ENCODE data around the gene FKRP.

Gene FKRP

DNA sequence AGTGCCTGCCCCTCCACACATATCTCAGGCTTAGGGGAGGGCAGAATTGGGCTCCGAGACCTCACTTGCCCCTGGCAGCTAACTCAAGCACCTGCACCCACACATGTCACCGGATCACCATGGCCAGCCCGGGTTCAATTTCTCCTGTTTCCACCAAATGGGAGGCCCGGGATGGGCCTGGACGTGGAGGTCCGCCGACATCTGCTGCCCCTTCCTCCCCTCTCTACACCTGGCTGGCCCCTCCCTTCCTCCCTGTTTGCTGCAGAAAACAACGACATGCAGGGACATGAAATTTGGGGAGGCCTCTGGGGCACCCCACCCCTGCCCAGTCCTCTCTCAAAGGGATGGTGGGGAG lies 30.3 kb upstream of the FKRP start:
- Histone ChIP-seq H3K4me3 (ENCODE audit: low read length) (peak overlapping the region; percentile 80), H3K4me1 (ENCODE audit: control insufficient read depth, insufficient read depth, low read length) (peaks cover 26% of the 10 kb centered on the region), H3K27me3 (ENCODE audit: control insufficient read depth, insufficient read depth, low read length) (no peaks in the 10 kb centered on the region), H3K9me3 (ENCODE audit: control insufficient read depth, low read length) (no peaks in the 10 kb centered on the region), H3K9ac (ENCODE audit: low read length) (peak overlapping the region; percentile 97), H3K36me3 (ENCODE audit: control insufficient read depth, insufficient read depth, low read length) (no peaks in the 10 kb centered on the region)

DNA sequence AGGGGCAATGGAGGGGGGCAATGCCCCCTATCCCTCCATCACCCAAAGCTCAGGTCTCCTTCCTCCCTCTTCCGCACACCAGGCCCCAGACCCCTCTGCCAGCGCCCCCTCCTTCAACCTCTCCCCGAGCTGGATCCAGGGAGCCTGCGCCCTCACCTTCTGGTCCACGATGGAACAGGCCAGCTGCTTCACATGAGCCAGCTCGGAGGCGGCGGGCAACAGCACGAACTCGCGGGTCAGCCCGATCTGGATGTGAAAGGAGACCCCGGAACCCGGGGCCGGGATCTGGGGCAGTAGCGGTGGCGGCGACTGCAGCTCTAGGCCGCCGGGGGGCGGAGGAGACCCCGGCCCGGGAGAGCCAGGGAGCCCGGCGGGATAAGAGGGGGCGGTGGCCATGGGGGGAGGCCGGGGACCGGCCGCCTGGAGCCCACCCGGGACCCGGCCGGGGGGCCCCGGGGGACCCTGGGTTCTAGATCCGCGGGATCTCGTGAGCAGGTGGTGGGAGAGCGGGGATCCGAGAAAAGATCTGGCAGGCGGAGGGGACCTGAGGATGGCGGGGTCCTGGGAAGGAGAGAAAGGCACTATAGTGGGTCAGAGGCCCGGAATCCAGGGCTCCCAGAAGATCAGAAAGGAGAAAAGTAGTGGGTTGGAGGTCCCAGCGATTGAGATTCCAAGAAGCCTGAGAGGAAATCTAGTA lies 29.7 kb upstream of the FKRP start:
- no peaks in the 10 kb centered on the region for H3K36me3 ChIP-seq (ENCODE audit: control insufficient read depth, insufficient read depth, low read length)
- no peaks in the 10 kb centered on the region for H3K9me3 ChIP-seq (ENCODE audit: control insufficient read depth, low read length)
- peak overlapping the region; percentile 97 for H3K9ac ChIP-seq (ENCODE audit: low read length)
- H3K4me1 ChIP-seq (ENCODE audit: control insufficient read depth, insufficient read depth, low read length), result peaks cover 26% of the 10 kb centered on the region
- no peaks in the 10 kb centered on the region for H3K27me3 ChIP-seq (ENCODE audit: control insufficient read depth, insufficient read depth, low read length)
- H3K4me3 ChIP-seq (ENCODE audit: low read length), result peak overlapping the region; percentile 80

DNA sequence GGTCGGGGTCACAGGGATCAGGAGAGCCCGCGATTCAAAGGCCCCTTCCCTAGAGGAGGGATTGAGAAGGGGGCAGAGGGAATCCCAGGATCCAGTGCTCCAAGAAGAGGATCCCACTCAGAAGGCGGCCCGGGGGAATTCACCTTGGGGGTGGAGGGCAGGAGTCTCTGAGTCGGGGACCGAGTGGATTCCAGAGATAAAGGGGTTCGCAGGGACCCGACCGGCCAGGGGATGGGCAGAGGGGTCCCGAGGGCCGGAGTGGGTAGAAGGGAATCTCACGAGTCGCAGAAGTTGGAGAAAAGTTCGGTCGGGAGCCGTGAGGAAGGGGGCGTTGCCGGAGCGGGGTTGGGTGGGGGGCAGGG lies 29.2 kb upstream of the FKRP start:
- Histone ChIP-seq H3K9me3 (ENCODE audit: control insufficient read depth, low read length) (no peaks in the 10 kb centered on the region), H3K4me1 (ENCODE audit: control insufficient read depth, insufficient read depth, low read length) (peaks cover 26% of the 10 kb centered on the region), H3K36me3 (ENCODE audit: control insufficient read depth, insufficient read depth, low read length) (no peaks in the 10 kb centered on the region), H3K4me3 (ENCODE audit: low read length) (peak overlapping the region; percentile 80), H3K27me3 (ENCODE audit: control insufficient read depth, insufficient read depth, low read length) (no peaks in the 10 kb centered on the region), H3K9ac (ENCODE audit: low read length) (peak overlapping the region; percentile 97)

DNA sequence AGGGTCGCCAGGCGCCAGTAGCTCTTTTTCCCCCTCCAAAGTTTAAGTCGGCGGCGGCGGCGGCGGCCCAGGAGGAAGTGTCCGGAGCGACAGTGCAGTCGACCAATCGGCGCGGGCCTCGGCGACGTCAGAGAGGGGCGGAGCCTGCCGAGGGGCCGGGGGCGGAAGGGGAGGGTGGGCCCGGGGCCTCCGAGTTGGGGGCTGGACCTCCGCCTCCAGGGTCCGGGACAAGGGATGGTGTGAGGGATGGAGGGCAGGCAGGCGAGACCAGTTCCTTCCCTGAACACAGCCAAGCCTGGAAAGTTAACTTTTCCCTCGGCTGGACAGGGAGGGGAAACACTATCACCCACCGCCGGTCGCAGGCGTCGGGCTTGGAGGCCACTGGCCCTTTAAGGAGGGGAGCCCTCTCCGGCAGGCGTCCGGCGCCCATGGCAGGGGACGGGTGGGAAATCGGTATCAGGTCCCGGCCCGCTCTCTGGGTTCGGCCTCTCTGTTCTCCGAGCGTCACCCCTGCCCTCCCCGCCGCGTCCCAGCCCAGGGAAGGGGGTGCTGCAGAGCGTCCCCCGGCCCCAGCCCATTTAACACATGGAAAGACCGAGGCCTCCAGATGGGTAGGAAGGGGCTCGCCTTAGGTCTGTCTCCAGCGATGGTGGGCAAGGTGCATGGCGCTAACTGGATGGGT lies 28.7 kb upstream of the FKRP start, which contains the start of gene PRKD2:
PRKD2 (minus strand) TSS at position 81 of the 682 bp plus-strand sequence. CDS start 744 bp downstream, outside the sequence.
- no peaks in the 10 kb centered on the region for H3K27me3 ChIP-seq (ENCODE audit: control insufficient read depth, insufficient read depth, low read length)
- H3K36me3 ChIP-seq (ENCODE audit: control insufficient read depth, insufficient read depth, low read length), result no peaks in the 10 kb centered on the region
- H3K4me1 ChIP-seq (ENCODE audit: control insufficient read depth, insufficient read depth, low read length), result peaks cover 26% of the 10 kb centered on the region
- no peaks in the 10 kb centered on the region for H3K9me3 ChIP-seq (ENCODE audit: control insufficient read depth, low read length)
- H3K4me3 ChIP-seq (ENCODE audit: low read length), result peak within 1 kb of the TSS; percentile 80
- H3K9ac ChIP-seq (ENCODE audit: low read length), result peak within 1 kb of the TSS; percentile 97

DNA sequence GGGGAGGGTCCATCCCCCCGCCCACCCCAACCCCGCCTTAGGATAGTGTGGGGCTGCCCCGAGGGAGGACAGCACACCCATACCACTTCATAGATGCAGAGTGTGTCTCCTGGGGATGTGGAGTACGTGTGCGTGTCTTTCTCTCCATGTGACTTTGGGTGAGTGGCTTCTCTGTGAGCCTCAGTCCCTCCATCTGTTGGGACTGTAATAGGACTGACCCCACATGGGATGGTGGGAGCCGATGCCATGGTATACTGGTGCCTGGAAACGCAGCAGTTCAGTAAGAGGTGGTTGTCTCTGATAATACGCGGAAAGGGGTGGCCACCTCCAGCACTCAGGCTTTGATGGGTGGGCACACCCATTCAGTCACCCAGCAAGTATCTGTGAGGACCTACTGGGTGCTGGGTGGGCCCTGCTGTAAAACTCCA lies 28.1 kb upstream of the FKRP start:
- Histone ChIP-seq H3K27me3 (ENCODE audit: control insufficient read depth, insufficient read depth, low read length) (no peaks in the 10 kb centered on the region), H3K9me3 (ENCODE audit: control insufficient read depth, low read length) (no peaks in the 10 kb centered on the region), H3K36me3 (ENCODE audit: control insufficient read depth, insufficient read depth, low read length) (peaks cover 4% of the 10 kb centered on the region), H3K4me3 (ENCODE audit: low read length) (no peak overlapping the region), H3K9ac (ENCODE audit: low read length) (peak overlapping the region; percentile 97), H3K4me1 (ENCODE audit: control insufficient read depth, insufficient read depth, low read length) (peaks cover 26% of the 10 kb centered on the region)

DNA sequence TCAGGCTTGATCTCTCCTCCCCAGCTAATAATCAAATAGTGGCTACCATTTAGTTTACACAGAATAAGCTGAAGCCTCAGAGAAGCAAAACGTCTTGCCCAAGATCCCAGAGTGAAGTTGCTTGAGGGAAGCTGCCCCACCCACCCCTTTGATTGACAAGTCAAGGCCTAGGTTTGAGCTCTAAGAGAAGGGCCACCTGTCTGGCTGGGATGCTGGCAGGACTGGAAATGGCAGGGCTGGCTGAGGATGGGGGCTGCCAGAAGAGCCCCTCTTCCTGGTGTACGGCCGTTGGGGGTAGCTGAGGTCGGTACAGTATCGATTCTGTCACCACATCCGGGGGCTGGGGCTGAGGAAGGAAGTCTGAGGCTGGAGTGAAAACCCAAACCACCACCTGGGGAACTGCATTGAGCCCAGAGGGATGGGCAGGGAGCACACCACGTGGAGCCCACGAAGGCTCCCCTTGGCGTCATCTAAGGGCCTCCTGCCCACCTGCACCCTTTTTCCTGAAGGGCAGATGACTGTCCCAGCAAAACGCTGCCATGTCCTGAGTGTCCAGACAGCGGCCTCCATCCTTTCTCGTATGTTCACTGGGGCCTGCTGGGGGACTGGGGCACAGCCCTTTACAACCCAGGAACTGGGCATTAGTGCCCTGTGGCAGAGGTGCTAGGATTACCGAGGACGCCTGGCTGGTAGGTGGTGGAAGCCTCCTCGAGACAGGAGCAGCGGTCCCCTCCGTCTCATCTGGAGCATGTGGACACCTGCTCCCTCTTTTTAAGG lies 27.5 kb upstream of the FKRP start:
- no peak overlapping the region for H3K4me3 ChIP-seq (ENCODE audit: low read length)
- no peaks in the 10 kb centered on the region for H3K9me3 ChIP-seq (ENCODE audit: control insufficient read depth, low read length)
- peaks cover 26% of the 10 kb centered on the region for H3K4me1 ChIP-seq (ENCODE audit: control insufficient read depth, insufficient read depth, low read length)

DNA sequence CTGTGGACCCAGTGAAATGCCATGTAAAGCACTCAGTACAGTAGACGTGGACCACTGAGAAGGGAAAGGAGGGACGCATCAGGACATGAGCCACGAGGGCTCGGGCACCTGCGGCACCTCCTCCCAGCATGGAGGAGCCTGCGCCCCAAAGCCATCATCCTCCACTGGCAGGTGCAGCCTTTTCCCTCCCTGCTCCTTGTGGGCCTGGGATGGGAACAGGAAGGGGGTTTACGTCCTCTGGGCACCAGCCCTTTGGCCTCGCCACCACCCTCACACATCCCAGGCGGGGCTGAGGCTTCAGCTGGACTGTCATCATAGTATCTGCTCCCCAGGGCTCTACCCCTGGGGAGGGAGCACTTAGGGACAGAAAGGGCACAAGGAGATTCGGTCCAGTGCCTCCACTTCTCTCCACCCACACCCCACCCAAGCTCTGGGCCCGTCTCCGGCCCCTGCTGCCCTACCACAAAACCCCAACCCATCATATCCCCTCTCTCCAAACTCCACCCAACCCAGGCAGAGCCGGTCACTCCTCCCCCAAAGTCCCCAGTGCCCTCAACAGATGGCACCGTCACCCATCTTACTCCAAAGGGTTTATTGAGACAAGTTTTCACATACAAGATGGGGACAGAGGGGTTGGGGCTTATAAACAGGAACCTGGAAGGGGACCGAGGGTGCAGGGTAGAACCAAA lies 26.8 kb upstream of the FKRP start:
- H3K36me3 ChIP-seq (ENCODE audit: control insufficient read depth, insufficient read depth, low read length), result peaks cover 5% of the 10 kb centered on the region

More for the DNA sequence above, 27.5 kb upstream of the FKRP start:
- Histone ChIP-seq H3K27me3 (ENCODE audit: control insufficient read depth, insufficient read depth, low read length) (no peaks in the 10 kb centered on the region), H3K9ac (ENCODE audit: low read length) (peak overlapping the region; percentile 97), H3K36me3 (ENCODE audit: control insufficient read depth, insufficient read depth, low read length) (peaks cover 5% of the 10 kb centered on the region)

DNA sequence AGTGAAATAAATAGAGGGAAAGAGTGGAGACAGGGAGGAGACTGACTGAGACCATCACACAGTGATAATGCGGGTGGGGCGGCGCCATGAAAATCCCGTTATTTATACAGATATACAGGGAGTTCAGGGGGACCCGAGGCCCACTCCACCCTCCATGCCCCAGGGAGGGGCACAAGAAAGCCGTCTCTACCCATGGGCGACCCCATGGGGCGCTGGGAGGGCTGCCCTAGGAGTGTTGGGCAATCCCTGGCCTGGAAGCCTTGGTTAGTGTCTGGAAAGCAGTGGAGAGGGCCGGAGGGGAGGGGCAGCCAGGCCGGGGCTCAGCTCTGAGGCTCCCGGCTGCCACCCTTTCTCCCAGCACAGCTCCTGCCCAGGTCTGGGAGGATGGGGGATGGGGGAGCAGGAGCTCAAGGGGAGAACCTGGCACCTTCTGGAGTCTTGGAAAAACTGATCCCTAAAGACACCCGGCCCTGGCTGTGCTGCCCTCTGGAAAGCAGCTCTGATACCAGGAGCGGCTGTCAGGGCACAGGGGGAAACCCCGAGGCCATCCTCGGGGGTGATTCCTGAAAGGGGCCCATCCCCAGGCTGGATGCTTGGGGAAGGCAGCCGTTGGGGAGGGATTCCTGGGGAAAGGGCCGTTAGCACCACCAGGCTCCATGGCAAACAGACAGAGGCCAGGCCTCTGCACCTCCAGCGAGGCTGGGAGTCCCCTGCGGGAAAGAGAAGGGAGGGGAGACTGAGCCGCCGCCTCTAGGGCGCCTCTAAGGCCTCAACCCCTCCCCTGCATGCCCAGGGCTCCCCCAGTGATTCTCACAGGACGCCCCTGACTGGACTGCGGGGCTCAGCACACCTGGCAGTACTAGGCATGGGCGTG lies 26.0 kb upstream of the FKRP start:
- peaks cover 22% of the 10 kb centered on the region for H3K4me1 ChIP-seq (ENCODE audit: control insufficient read depth, insufficient read depth, low read length)
- H3K4me3 ChIP-seq (ENCODE audit: low read length), result no peak overlapping the region
- no peaks in the 10 kb centered on the region for H3K9me3 ChIP-seq (ENCODE audit: control insufficient read depth, low read length)
- no peaks in the 10 kb centered on the region for H3K27me3 ChIP-seq (ENCODE audit: control insufficient read depth, insufficient read depth, low read length)
- peaks cover 8% of the 10 kb centered on the region for H3K36me3 ChIP-seq (ENCODE audit: control insufficient read depth, insufficient read depth, low read length)
- H3K9ac ChIP-seq (ENCODE audit: low read length), result no peak overlapping the region

More for the DNA sequence above, 26.8 kb upstream of the FKRP start:
- Histone ChIP-seq H3K4me1 (ENCODE audit: control insufficient read depth, insufficient read depth, low read length) (peaks cover 26% of the 10 kb centered on the region), H3K4me3 (ENCODE audit: low read length) (no peak overlapping the region), H3K27me3 (ENCODE audit: control insufficient read depth, insufficient read depth, low read length) (no peaks in the 10 kb centered on the region), H3K9ac (ENCODE audit: low read length) (no peak overlapping the region), H3K9me3 (ENCODE audit: control insufficient read depth, low read length) (no peaks in the 10 kb centered on the region)

DNA sequence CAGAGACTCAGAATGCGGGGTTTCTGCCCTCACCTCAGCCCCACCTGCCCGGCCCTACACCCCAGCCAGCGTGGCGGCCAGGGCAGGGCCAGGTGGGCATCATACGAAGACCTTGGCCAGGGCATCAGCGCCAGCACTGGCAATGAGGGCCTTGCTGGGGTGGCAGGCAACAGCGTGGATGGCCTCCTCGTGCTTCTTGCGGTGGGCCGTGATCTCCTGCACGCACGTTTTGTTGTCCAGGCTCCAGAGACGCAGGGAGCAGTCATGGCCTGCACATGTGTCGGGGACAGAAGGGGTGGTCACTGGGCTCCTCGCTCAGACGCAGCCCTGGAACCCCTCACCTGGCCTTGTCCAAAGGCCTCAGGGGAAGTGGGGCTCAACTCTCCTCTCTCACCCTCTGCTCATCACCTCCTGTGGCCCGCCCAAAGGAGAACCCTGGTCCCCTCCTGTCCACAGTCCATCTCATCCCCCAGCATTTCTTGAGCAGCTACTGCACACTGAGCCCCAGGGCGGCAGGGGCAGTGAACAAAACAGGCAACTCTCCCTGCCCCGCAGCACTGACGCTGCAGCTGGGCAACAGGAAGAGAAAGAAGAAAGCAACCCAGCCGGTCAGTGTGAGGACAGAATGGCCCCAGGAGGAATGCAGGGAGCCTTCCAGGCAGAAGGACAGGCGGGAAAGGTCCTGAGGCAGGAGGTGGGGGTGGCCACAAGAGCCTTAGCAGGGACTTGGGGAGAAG lies 25.2 kb upstream of the FKRP start:
- Histone ChIP-seq H3K36me3 (ENCODE audit: control insufficient read depth, insufficient read depth, low read length) (peaks cover 8% of the 10 kb centered on the region), H3K9me3 (ENCODE audit: control insufficient read depth, low read length) (no peaks in the 10 kb centered on the region), H3K9ac (ENCODE audit: low read length) (no peak overlapping the region), H3K4me3 (ENCODE audit: low read length) (no peak overlapping the region), H3K27me3 (ENCODE audit: control insufficient read depth, insufficient read depth, low read length) (no peaks in the 10 kb centered on the region), H3K4me1 (ENCODE audit: control insufficient read depth, insufficient read depth, low read length) (peaks cover 16% of the 10 kb centered on the region)

DNA sequence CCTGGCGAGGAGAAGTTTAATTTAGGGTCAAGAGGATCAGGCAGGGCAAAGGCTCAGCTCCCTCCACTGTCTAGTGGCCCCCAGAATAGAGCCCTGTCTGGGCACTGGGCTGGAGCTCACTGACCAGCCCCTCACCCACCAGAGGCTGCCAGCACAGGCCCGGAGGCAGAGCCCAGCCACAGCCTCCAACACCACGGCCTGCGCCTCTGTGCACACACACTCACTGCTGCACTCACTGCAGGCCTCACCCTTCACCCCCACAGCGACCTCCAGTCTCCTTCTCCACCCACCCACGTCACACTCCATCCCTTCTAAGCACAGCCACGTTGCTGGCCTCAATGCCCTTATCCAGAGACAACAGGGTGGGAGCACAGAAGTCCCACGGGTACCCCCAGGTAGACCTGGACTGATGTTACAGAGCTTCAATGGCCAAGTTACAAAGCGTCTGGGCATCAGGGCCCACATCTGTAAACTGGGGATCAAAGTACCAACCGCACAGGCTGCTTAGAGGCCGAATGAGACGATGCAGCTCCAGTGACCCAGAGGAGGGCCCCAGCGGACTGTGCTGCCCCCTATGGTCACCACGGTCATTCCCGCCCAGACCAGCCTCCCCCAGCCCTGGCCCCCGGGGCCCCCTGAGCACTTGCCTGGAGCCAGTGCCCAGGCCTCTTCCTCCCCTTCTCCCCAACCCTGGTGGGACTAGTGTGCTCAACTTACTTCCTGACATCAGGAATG lies 24.4 kb upstream of the FKRP start:
- H3K9me3 ChIP-seq (ENCODE audit: control insufficient read depth, low read length), result no peaks in the 10 kb centered on the region
- H3K36me3 ChIP-seq (ENCODE audit: control insufficient read depth, insufficient read depth, low read length), result peaks cover 8% of the 10 kb centered on the region
- H3K9ac ChIP-seq (ENCODE audit: low read length), result no peak overlapping the region
- H3K4me3 ChIP-seq (ENCODE audit: low read length), result no peak overlapping the region
- H3K27me3 ChIP-seq (ENCODE audit: control insufficient read depth, insufficient read depth, low read length), result no peaks in the 10 kb centered on the region
- H3K4me1 ChIP-seq (ENCODE audit: control insufficient read depth, insufficient read depth, low read length), result peaks cover 14% of the 10 kb centered on the region

Data from mucosa of stomach (tissue), 1 donor.